ENCODE data around the gene AKR7A2. TPM values are rescaled to one million over a fixed set of nuclear protein-coding genes. Genes with fewer than 3 reads are reported as not detected.
"Not testable (repeated sequence)": the region's sequence is repeated elsewhere in the genome, so short reads cannot be mapped to it uniquely, and the experiment has no call there.

The AKR7A2 gene
- total and polyA plus RNA-seq, 7 experiments from 2014 or later = 15.7 to 115 (median 26.3) TPM

GRCh38 chr1:19258353-19258752, 53.6 kb downstream of the AKR7A2 start:
- no peak for ATAC-seq
- no peaks in the 10 kb centered on the region for H3K27me3 ChIP-seq (ENCODE audit: control insufficient read depth in 2 of 2, insufficient read depth in 2 of 2, low read length in 2 of 2)
- Mint-ChIP-seq H3K27ac (no peak overlapping the region), H3K4me3 (no peak overlapping the region), H3K9me3 (no peaks in the 10 kb centered on the region), H3K27me3 (no peaks in the 10 kb centered on the region), H3K36me3 (peaks cover 0 to 19% (median 4%) of the 10 kb centered on the region in 5 donors), H3K4me1 (peaks cover 5 to 15% (median 10%) of the 10 kb centered on the region in 7 donors)
- H3K36me3 ChIP-seq (ENCODE audit: control insufficient read depth in 2 of 3, insufficient read depth in 3 of 3, low read length in 3 of 3) = peaks cover 0 to 69% (median 0%) of the 10 kb centered on the region in 3 experiments
- peaks cover 2 to 7% of the 10 kb centered on the region in 2 donors for H3K4me1 ChIP-seq (ENCODE audit: control insufficient read depth in 2 of 2, insufficient read depth in 2 of 2, low read length in 2 of 2)
- intact Hi-C loops (cut with micrococcal nuclease) = no loop called here
- H3K27ac ChIP-seq (ENCODE audit: low read depth, low read length) = no peak overlapping the region
- H3K4me3 ChIP-seq (ENCODE audit: low read length) = no peak overlapping the region
- POLR2A ChIA-PET = no interaction called here
- DNase-seq = no peak
- CTCF ChIA-PET = no interaction called here
- no peaks in the 10 kb centered on the region for H3K9me3 ChIP-seq (ENCODE audit: control insufficient read depth in 2 of 3, low read length in 3 of 3)

- ChIA-PET POLR2A (no interaction called here), CTCF (no interaction called here)
- ATAC-seq (no peak), DNase-seq (no peak)
- peaks cover 0 to 19% (median 4%) of the 10 kb centered on the region in 5 donors for H3K36me3 Mint-ChIP-seq
- H3K4me1 ChIP-seq (ENCODE audit: control insufficient read depth in 2 of 2, insufficient read depth in 2 of 2, low read length in 2 of 2) = peaks cover 12 to 15% of the 10 kb centered on the region in 2 donors
- no peaks in the 10 kb centered on the region for H3K27me3 Mint-ChIP-seq
- H3K36me3 ChIP-seq (ENCODE audit: control insufficient read depth in 2 of 3, insufficient read depth in 3 of 3, low read length in 3 of 3) = peaks cover 0 to 69% (median 0%) of the 10 kb centered on the region in 3 experiments
- H3K4me3 Mint-ChIP-seq = no peak overlapping the region
- no peaks in the 10 kb centered on the region for H3K9me3 ChIP-seq (ENCODE audit: control insufficient read depth in 2 of 3, low read length in 3 of 3)
- H3K27ac ChIP-seq (ENCODE audit: low read depth, low read length) = no peak overlapping the region
- H3K27me3 ChIP-seq (ENCODE audit: control insufficient read depth in 2 of 2, insufficient read depth in 2 of 2, low read length in 2 of 2) = no peaks in the 10 kb centered on the region
- no peak overlapping the region for H3K4me3 ChIP-seq (ENCODE audit: low read length)
- peak overlapping the region in 3 of 9 donors; percentile 21 to 75 (median 53) for H3K27ac Mint-ChIP-seq
- H3K9me3 Mint-ChIP-seq = no peaks in the 10 kb centered on the region
- intact Hi-C loops (cut with micrococcal nuclease) = no loop called here
- H3K4me1 Mint-ChIP-seq = peaks cover 12 to 22% (median 18%) of the 10 kb centered on the region in 7 donors
Observed at GRCh38 chr1:19257178-19257914, 54.6 kb downstream of the AKR7A2 start.

- H3K27ac ChIP-seq (ENCODE audit: low read depth, low read length); POLR2A ChIA-PET; H3K9me3 ChIP-seq (ENCODE audit: control insufficient read depth in 2 of 3, low read length in 3 of 3); CTCF ChIA-PET; H3K4me3 Mint-ChIP-seq; intact Hi-C loops (cut with micrococcal nuclease); H3K4me3 ChIP-seq (ENCODE audit: low read length); DNase-seq; H3K27ac Mint-ChIP-seq; H3K27me3 Mint-ChIP-seq; H3K27me3 ChIP-seq (ENCODE audit: control insufficient read depth in 2 of 2, insufficient read depth in 2 of 2, low read length in 2 of 2); H3K9me3 Mint-ChIP-seq; ATAC-seq: not testable (repeated sequence)
- peaks cover 0 to 72% (median 0%) of the 10 kb centered on the region in 3 experiments for H3K36me3 ChIP-seq (ENCODE audit: control insufficient read depth in 2 of 3, insufficient read depth in 3 of 3, low read length in 3 of 3)
- Mint-ChIP-seq H3K4me1 (peaks cover 12 to 29% (median 22%) of the 10 kb centered on the region in 7 donors), H3K36me3 (peaks cover 0 to 19% (median 4%) of the 10 kb centered on the region in 5 donors)
- peaks cover 17 to 21% of the 10 kb centered on the region in 2 donors for H3K4me1 ChIP-seq (ENCODE audit: control insufficient read depth in 2 of 2, insufficient read depth in 2 of 2, low read length in 2 of 2)
Observed at GRCh38 chr1:19256301-19256700, 55.6 kb downstream of the AKR7A2 start.

GRCh38 chr1:19255288-19255687, 56.7 kb downstream of the AKR7A2 start:
- H3K27ac Mint-ChIP-seq = peak overlapping the region in 1 of 9 donors; percentile 23
- intact Hi-C loops (cut with micrococcal nuclease) = no loop called here
- Histone ChIP-seq H3K9me3 (ENCODE audit: control insufficient read depth in 2 of 3, low read length in 3 of 3) (no peaks in the 10 kb centered on the region), H3K27ac (ENCODE audit: low read depth, low read length) (no peak overlapping the region), H3K4me3 (ENCODE audit: low read length) (no peak overlapping the region), H3K4me1 (ENCODE audit: control insufficient read depth in 2 of 2, insufficient read depth in 2 of 2, low read length in 2 of 2) (peaks cover 25 to 28% of the 10 kb centered on the region in 2 donors), H3K27me3 (ENCODE audit: control insufficient read depth in 2 of 2, insufficient read depth in 2 of 2, low read length in 2 of 2) (no peaks in the 10 kb centered on the region), H3K36me3 (ENCODE audit: control insufficient read depth in 2 of 3, insufficient read depth in 3 of 3, low read length in 3 of 3) (peaks cover 0 to 68% (median 0%) of the 10 kb centered on the region in 3 experiments)
- peaks cover 0 to 19% (median 4%) of the 10 kb centered on the region in 5 donors for H3K36me3 Mint-ChIP-seq
- DNase-seq (no peak), ATAC-seq (no peak)
- H3K9me3 Mint-ChIP-seq = peaks cover 0 to 1% (median 0%) of the 10 kb centered on the region in 11 donors
- no peak overlapping the region for H3K4me3 Mint-ChIP-seq
- CTCF ChIA-PET = no interaction called here
- no peaks in the 10 kb centered on the region for H3K27me3 Mint-ChIP-seq
- peaks cover 15 to 38% (median 31%) of the 10 kb centered on the region in 7 donors for H3K4me1 Mint-ChIP-seq
- POLR2A ChIA-PET = no interaction called here

GRCh38 chr1:19254416-19254815, 57.5 kb downstream of the AKR7A2 start:
- DNase-seq = no peak
- Mint-ChIP-seq H3K36me3 (peaks cover 0 to 14% (median 0%) of the 10 kb centered on the region in 5 donors), H3K4me1 (peaks cover 20 to 46% (median 34%) of the 10 kb centered on the region in 7 donors), H3K9me3 (peaks cover 0 to 1% (median 0%) of the 10 kb centered on the region in 11 donors), H3K27ac (peak overlapping the region in 1 of 9 donors; percentile 91), H3K4me3 (no peak overlapping the region), H3K27me3 (no peaks in the 10 kb centered on the region)
- Histone ChIP-seq H3K4me1 (ENCODE audit: control insufficient read depth in 2 of 2, insufficient read depth in 2 of 2, low read length in 2 of 2) (peaks cover 26 to 30% of the 10 kb centered on the region in 2 donors), H3K27me3 (ENCODE audit: control insufficient read depth in 2 of 2, insufficient read depth in 2 of 2, low read length in 2 of 2) (no peaks in the 10 kb centered on the region), H3K27ac (ENCODE audit: low read depth, low read length) (no peak overlapping the region), H3K36me3 (ENCODE audit: control insufficient read depth in 2 of 3, insufficient read depth in 3 of 3, low read length in 3 of 3) (peaks cover 0 to 59% (median 0%) of the 10 kb centered on the region in 3 experiments), H3K9me3 (ENCODE audit: control insufficient read depth in 2 of 3, low read length in 3 of 3) (no peaks in the 10 kb centered on the region), H3K4me3 (ENCODE audit: low read length) (no peak overlapping the region)
- intact Hi-C loops (cut with micrococcal nuclease) = no loop called here
- ATAC-seq = no peak
- CTCF ChIA-PET = interaction anchor here (0.6 to 1.4 kb wide), 2 partner anchors 17 to 125 kb away, joined by 3 read pairs; no protein-coding TSS in a partner anchor
- POLR2A ChIA-PET = no interaction called here

Other genes with a start within 250 kb of the AKR7A2 start
- 100 to 1,000 TPM; 120 to 174 (median 159) TPM for gene UBR4, start 101.9 kb downstream of the AKR7A2 start, total RNA-seq
- 10 to 100 TPM; 18.9 to 27.3 TPM for gene UBR4, start 101.9 kb downstream of the AKR7A2 start, polyA plus RNA-seq
- gene EMC1, start 60.6 kb downstream of the AKR7A2 start, total RNA-seq = 10 to 100 TPM; 29.8 to 43.7 (median 37.1) TPM
- gene EMC1, start 60.6 kb downstream of the AKR7A2 start, polyA plus RNA-seq = 10 to 100 TPM; 18.6 to 25.6 TPM
- gene MRTO4, start 60.3 kb downstream of the AKR7A2 start, total RNA-seq = 10 to 100 TPM; 17.1 to 42.3 (median 22.4) TPM
- gene MRTO4, start 60.3 kb downstream of the AKR7A2 start, polyA plus RNA-seq = 10 to 100 TPM; 27.1 to 29.0 TPM
- gene AKR7A3, start 23.4 kb downstream of the AKR7A2 start, total RNA-seq = 1 to 10 TPM; 1.0 to 2.8 (median 1.2) TPM
- gene AKR7A3, start 23.4 kb downstream of the AKR7A2 start, polyA plus RNA-seq = not detected
- 1 to 10 TPM; 3.8 to 8.4 (median 7.2) TPM for gene SLC66A1, start 182 bp upstream of the AKR7A2 start, total RNA-seq
- 1 to 10 TPM; 1.3 to 5.4 TPM for gene SLC66A1, start 182 bp upstream of the AKR7A2 start, polyA plus RNA-seq
- 100 to 1,000 TPM; 216 to 519 (median 264) TPM for gene CAPZB, start 173.4 kb upstream of the AKR7A2 start, total RNA-seq
- gene CAPZB, start 173.4 kb upstream of the AKR7A2 start, polyA plus RNA-seq = 100 to 1,000 TPM; 522 to 559 TPM